DND-41 (cell line): ENCODE results near the gene RPL10.
A peak's percentile ranks its signal among the peaks of the same experiment; 100 is the strongest.

Source experiments
- ATAC-seq: fragments of 200-7000 bp; cut with Tn5 transposase; 3 replicates; pipeline ENCODE4 v1.9.1; 2021; ENCODE audit warnings: low read depth; ENCODE audit not compliant: insufficient read depth
- DNase-seq: peaks from one replicate; pipeline ENCODE4 v3.0.0-alpha.2; 2020
- H2AFZ ChIP-seq: 2 replicates; pipeline ENCODE4 v1.6.0; 2012; ENCODE audit warnings: low read depth, low read length
- H3K27ac ChIP-seq: 2 replicates; pipeline ENCODE4 v1.5.1; 2012; ENCODE audit warnings: low read length, inconsistent platforms
- H3K27me3 ChIP-seq: fragments of 200-600 bp; sonication (generic); 2 replicates; pipeline ENCODE4 v1.6.0; 2012; ENCODE audit warnings: low read length, mild to moderate bottlenecking, inconsistent platforms; ENCODE audit not compliant: insufficient read depth, poor library complexity
- H3K36me3 ChIP-seq: 2 replicates; pipeline ENCODE4 v1.5.1; 2012; ENCODE audit warnings: low read length, inconsistent platforms; ENCODE audit not compliant: insufficient read depth
- H3K4me1 ChIP-seq: 2 replicates; pipeline ENCODE4 v1.5.1; 2012; ENCODE audit warnings: mild to moderate bottlenecking, low read length; ENCODE audit not compliant: insufficient read depth
- H3K4me2 ChIP-seq: 2 replicates; pipeline ENCODE4 v1.6.0; 2012; ENCODE audit warnings: mild to moderate bottlenecking, moderate library complexity, low read length, inconsistent platforms; ENCODE audit not compliant: insufficient read depth
- H3K4me3 ChIP-seq, 2 experiments: fragments of 200-600 bp in 1 of 2; shearing (Covaris generic) in 1 of 2; 2 replicates each; pipeline ENCODE4 v1.5.1; 2012 to 2016; ENCODE audit warnings: inconsistent platforms in 2 of 2, low read length in 2 of 2, mild to moderate bottlenecking in 2 of 2, low read depth in 1 of 2, moderate library complexity in 1 of 2
- H3K79me2 ChIP-seq: 2 replicates; pipeline ENCODE4 v1.6.0; 2012; ENCODE audit warnings: low read length, inconsistent platforms; ENCODE audit not compliant: insufficient read depth
- H3K9ac ChIP-seq: 2 replicates; pipeline ENCODE4 v1.6.0; 2012; ENCODE audit warnings: low read depth, mild to moderate bottlenecking, inconsistent platforms, low read length, moderate library complexity
- H3K9me3 ChIP-seq: 2 replicates; pipeline ENCODE4 v1.5.1; 2012; ENCODE audit warnings: low read length, moderate library complexity, mild to moderate bottlenecking, inconsistent platforms; ENCODE audit not compliant: insufficient read depth, severe bottlenecking
- H4K20me1 ChIP-seq: 2 replicates; pipeline ENCODE4 v1.6.0; 2012; ENCODE audit warnings: low read length; ENCODE audit not compliant: insufficient read depth
- EZH2 ChIP-seq: IDR thresholded peaks from 3 replicates; pipeline ENCODE4 v1.6.1; 2012; ENCODE audit warnings: borderline replicate concordance, low read depth, mild to moderate bottlenecking, moderate library complexity, low read length, inconsistent platforms; ENCODE audit not compliant: severe bottlenecking
- TF ChIP-seq, protein P1 (sequence below): IDR thresholded peaks from 2 replicates; pipeline ENCODE4 v1.5.1; 2012; ENCODE audit warnings: borderline replicate concordance, low read length, moderate library complexity, mild to moderate bottlenecking; ENCODE audit not compliant: poor library complexity, severe bottlenecking; ENCODE audit errors: extremely low read depth

Gene RPL10

GRCh38 chrX:154409222-154409871 is 11.2 kb downstream of the RPL10 start, which contains the start of gene DNASE1L1:
Gene DNASE1L1 (minus strand): TSS chrX:154409254. CDS start chrX:154405568, 3,686 bp downstream.
- no peak within 1 kb of the TSS for H3K4me3 ChIP-seq
- no peaks in the 10 kb centered on the region for H3K9me3 ChIP-seq
- H3K27ac ChIP-seq, result no peak within 1 kb of the TSS
- H4K20me1 ChIP-seq, result no peaks in the 10 kb centered on the region
- no peak within 1 kb of the TSS for H3K4me2 ChIP-seq
- H3K27me3 ChIP-seq, result no peaks in the 10 kb centered on the region
- H3K9ac ChIP-seq, result no peak within 1 kb of the TSS
- ATAC-seq (no peak), DNase-seq (no peak)
- no peak for TF ChIP-seq EZH2
- TF ChIP-seq, protein P1, sequence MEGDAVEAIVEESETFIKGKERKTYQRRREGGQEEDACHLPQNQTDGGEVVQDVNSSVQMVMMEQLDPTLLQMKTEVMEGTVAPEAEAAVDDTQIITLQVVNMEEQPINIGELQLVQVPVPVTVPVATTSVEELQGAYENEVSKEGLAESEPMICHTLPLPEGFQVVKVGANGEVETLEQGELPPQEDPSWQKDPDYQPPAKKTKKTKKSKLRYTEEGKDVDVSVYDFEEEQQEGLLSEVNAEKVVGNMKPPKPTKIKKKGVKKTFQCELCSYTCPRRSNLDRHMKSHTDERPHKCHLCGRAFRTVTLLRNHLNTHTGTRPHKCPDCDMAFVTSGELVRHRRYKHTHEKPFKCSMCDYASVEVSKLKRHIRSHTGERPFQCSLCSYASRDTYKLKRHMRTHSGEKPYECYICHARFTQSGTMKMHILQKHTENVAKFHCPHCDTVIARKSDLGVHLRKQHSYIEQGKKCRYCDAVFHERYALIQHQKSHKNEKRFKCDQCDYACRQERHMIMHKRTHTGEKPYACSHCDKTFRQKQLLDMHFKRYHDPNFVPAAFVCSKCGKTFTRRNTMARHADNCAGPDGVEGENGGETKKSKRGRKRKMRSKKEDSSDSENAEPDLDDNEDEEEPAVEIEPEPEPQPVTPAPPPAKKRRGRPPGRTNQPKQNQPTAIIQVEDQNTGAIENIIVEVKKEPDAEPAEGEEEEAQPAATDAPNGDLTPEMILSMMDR, result no peak
- peaks cover 14% of the 10 kb centered on the region for H3K4me1 ChIP-seq
- peaks cover 13% of the 10 kb centered on the region for H3K36me3 ChIP-seq
- H2AFZ ChIP-seq, result no peak within 1 kb of the TSS
- peaks cover 21% of the 10 kb centered on the region; the same call in 1 of the 2 replicates for H3K79me2 ChIP-seq

GRCh38 chrX:154411981-154412340 is 13.8 kb downstream of the RPL10 start:
- TF ChIP-seq, protein P1, result no peak
- no peak for TF ChIP-seq EZH2
- ATAC-seq, result peak; percentile 73

GRCh38 chrX:154412468-154412867 is 14.3 kb downstream of the RPL10 start:
- H3K36me3 ChIP-seq, result peaks cover 17% of the 10 kb centered on the region
- no peaks in the 10 kb centered on the region for H4K20me1 ChIP-seq
- H3K79me2 ChIP-seq, result peaks cover 21% of the 10 kb centered on the region; the same call in 1 of the 2 replicates
- H3K27me3 ChIP-seq, result no peaks in the 10 kb centered on the region
- peak overlapping the region; percentile 92 for H3K27ac ChIP-seq
- H3K4me2 ChIP-seq, result peak overlapping the region; percentile 93
- TF ChIP-seq, protein P1, result no peak
- no peak for TF ChIP-seq EZH2
- no peaks in the 10 kb centered on the region for H3K9me3 ChIP-seq
- ATAC-seq (peak; percentile 57), DNase-seq (peak; percentile 49)
- peak overlapping the region; percentile 50 to 77; a peak in 3 of 4 replicates for H3K4me3 ChIP-seq
- H3K9ac ChIP-seq, result peak overlapping the region; percentile 95
- H2AFZ ChIP-seq, result peak overlapping the region; percentile 87
- H3K4me1 ChIP-seq, result peaks cover 14% of the 10 kb centered on the region

More at GRCh38 chrX:154411981-154412340, 13.8 kb downstream of the RPL10 start:
- peaks cover 17% of the 10 kb centered on the region for H3K36me3 ChIP-seq
- no peaks in the 10 kb centered on the region for H3K27me3 ChIP-seq
- H2AFZ ChIP-seq, result peak overlapping the region; percentile 87
- H4K20me1 ChIP-seq, result no peaks in the 10 kb centered on the region
- peak; percentile 66 for DNase-seq
- H3K27ac ChIP-seq, result peak overlapping the region; percentile 92
- peak overlapping the region; percentile 93 for H3K4me2 ChIP-seq
- peak overlapping the region; percentile 95 for H3K9ac ChIP-seq
- H3K79me2 ChIP-seq, result peaks cover 21% of the 10 kb centered on the region; the same call in 1 of the 2 replicates
- H3K4me3 ChIP-seq, result peak overlapping the region; percentile 50 to 77; a peak in 3 of 4 replicates
- no peaks in the 10 kb centered on the region for H3K9me3 ChIP-seq
- H3K4me1 ChIP-seq, result peaks cover 14% of the 10 kb centered on the region
